Measurements from ENCODE around the gene FGF14.

DNA sequence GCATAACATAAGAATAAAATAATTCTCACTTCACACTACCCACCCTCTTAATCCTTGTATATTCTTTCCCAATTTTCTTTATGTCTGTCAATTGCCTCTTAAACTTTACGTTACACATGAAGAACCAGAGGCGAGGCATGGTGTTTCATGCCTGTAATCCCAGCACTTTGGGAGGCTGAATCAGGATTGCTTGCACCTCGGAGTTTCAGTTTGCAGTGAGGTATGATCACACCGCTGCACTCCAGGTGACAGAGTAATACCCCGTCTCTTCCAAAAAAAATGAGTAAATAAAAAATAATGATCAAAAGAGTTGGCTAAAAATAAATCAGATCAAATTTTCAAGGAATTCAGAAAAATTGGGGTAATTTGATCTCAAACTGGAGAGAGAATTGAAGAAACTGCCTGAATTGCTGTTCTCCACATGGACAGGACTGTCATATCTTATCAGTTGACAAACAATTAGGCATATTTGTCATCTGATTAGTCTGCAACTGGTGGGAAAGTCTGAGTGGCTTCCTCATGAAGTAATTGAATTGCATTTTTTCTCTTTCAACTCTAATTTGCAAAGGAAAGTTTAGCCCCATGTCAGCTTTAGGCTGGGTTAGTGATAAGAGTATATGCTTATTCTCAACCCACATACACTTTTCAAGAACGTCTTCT is 646.5 kb downstream of the FGF14 start:
- TF ChIP-seq CTCF (IDR thresholded peaks at IDR 0.05) (no peak), POLR2A (IDR thresholded peaks at IDR 0.05) (no peak)
